Activated CD8-positive, alpha-beta T cell treated with anti-CD3 and anti-CD28 coated beads for 36 hours (primary cell): ENCODE data around the gene NKAPL. TPM values are rescaled to one million over a fixed set of nuclear protein-coding genes. Genes with fewer than 3 reads are reported as not detected.
A peak's percentile ranks its signal among the peaks of the same experiment; 100 is the strongest.

Source experiments
- ATAC-seq: fragments of 200-7000 bp; cut with Tn5 transposase; one replicate; pipeline ENCODE4 v1.10.0; 2021; ENCODE audit warnings: mild to moderate bottlenecking, moderate library complexity
- CTCF ChIA-PET: fragments of 350-600 bp; sonication (Branson Sonifier 250); formaldehyde crosslinking; loops from one replicate; lab custom pipeline; 2021; ENCODE audit warnings: antibody characterized with exemption; lab: Charles Lee
- POLR2A ChIA-PET: fragments of 350-600 bp; sonication (Branson Sonifier 250); formaldehyde crosslinking; loops from one replicate; lab custom pipeline; 2021; ENCODE audit warnings: antibody characterized with exemption; lab: Charles Lee
- DNase-seq: peaks from one replicate; pipeline ENCODE4 v3.0.0-alpha.2; 2020
- H3K27ac Mint-ChIP-seq: one replicate; pipeline ENCODE4 v1.8.0; 2021; ENCODE audit warnings: mild to moderate bottlenecking, mixed read lengths
- H3K27me3 Mint-ChIP-seq: one replicate; pipeline ENCODE4 v1.8.0; 2021; ENCODE audit warnings: mixed read lengths
- H3K36me3 Mint-ChIP-seq: one replicate; pipeline ENCODE4 v1.8.0; 2021; ENCODE audit warnings: low read depth, mixed read lengths
- H3K4me1 Mint-ChIP-seq: one replicate; pipeline ENCODE4 v1.8.0; 2021; ENCODE audit warnings: low read depth, mixed read lengths
- H3K4me3 Mint-ChIP-seq: one replicate; pipeline ENCODE4 v1.8.0; 2021; ENCODE audit warnings: mild to moderate bottlenecking, moderate library complexity, mixed read lengths
- H3K9me3 Mint-ChIP-seq: one replicate; pipeline ENCODE4 v1.8.0; 2021; ENCODE audit warnings: mixed read lengths
- CTCF ChIP-seq: fragments of 200-600 bp; IDR thresholded peaks from one replicate; pipeline ENCODE4 v1.8.0; 2022; ENCODE audit warnings: antibody characterized with exemption, mild to moderate bottlenecking
- intact Hi-C: fragments of 100-400 bp; cut with micrococcal nuclease; formaldehyde crosslinking; loops from one replicate; pipeline ENCODE4 v1.10.0; 2022
- total RNA-seq, 2 experiments: library from RNA; stranded (reverse); gene quantifications; one replicate each; pipeline ENCODE4 v1.2.3, GENCODE V29; 2021

NKAPL gene
- total RNA-seq, 2 experiments from 2014 or later = not detected

- H3K4me3 Mint-ChIP-seq = no peak overlapping the region
- DNase-seq (no peak), ATAC-seq (no peak)
- intact Hi-C loops = no loop called here
- ChIA-PET POLR2A (no interaction called here), CTCF (interaction anchor here (0.9 to 1.1 kb wide), 2 partner anchors 13 to 15 kb away, joined by 3 to 4 read pairs; no protein-coding TSS in a partner anchor)
- no peak for TF ChIP-seq CTCF
- H3K27ac Mint-ChIP-seq = no peak overlapping the region
- H3K27me3 Mint-ChIP-seq = peaks cover 67% of the 10 kb centered on the region
- H3K9me3 Mint-ChIP-seq = peaks cover 2% of the 10 kb centered on the region
- H3K4me1 Mint-ChIP-seq = peaks cover 15% of the 10 kb centered on the region
- no peaks in the 10 kb centered on the region for H3K36me3 Mint-ChIP-seq
These were observed 38.6 kb upstream of the NKAPL start for GRCh38 chr6:28220257-28221133.

- Mint-ChIP-seq H3K27me3 (peaks cover 43% of the 10 kb centered on the region), H3K4me3 (peak overlapping the region; percentile 84), H3K4me1 (peaks cover 13% of the 10 kb centered on the region), H3K9me3 (peaks cover 2% of the 10 kb centered on the region), H3K27ac (peak overlapping the region; percentile 70), H3K36me3 (no peaks in the 10 kb centered on the region)
- DNase-seq (no peak), ATAC-seq (no peak)
- intact Hi-C loops = no loop called here
- no peak for TF ChIP-seq CTCF
- CTCF ChIA-PET = no interaction called here
- POLR2A ChIA-PET = no interaction called here
These were observed 34.7 kb upstream of the NKAPL start for GRCh38 chr6:28224131-28225055.

DNA sequence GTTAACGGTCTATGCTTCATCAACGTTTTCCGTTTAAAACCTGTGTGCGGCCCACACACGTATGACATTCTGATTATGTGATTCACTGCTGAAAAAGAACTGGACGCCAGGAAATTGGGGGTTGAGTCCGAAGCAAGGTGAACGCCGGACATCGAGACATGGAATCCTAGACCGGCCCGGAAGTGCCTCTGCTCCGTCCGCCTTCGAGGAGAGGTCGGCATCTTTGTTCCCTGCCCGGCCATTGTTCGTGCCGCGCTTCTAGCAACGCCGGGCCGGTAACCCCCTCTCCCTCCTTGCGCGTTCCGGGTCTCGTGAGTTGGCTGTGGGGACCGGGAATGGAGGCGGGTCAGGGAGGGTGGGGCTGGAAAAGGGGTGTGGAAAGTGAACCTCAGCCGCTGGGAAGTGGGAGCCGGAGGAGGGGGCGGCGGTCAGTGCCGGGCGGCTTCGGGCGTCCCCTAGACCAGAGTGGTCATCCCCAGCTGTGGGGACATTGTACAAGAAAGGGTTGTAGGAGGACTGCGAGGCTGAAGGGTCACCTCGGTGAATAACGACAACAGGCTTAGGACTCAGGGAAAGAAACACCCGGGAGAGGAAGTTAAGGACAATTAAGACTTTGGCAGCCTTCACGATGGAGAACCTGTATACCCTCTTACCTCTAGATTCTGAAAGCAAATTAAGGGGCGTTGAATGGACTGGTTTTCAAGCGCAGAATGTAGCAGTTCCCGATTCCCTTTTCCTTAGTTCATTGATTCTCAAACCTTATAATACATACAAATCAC is 33.9 kb upstream of the NKAPL start, which contains the start of gene ZSCAN9:
Gene ZSCAN9, plus strand, starts transcription at position 220 of the 779 bp plus-strand sequence. CDS start 1,810 bp downstream, outside the sequence.
- ChIA-PET CTCF (interaction anchor here (1.6 kb wide), 1 partner anchor 131 kb away, joined by 6 read pairs; no protein-coding TSS in a partner anchor), POLR2A (no interaction called here)
- H3K36me3 Mint-ChIP-seq = no peaks in the 10 kb centered on the region
- peaks cover 13% of the 10 kb centered on the region for H3K4me1 Mint-ChIP-seq
- ATAC-seq (peak; percentile 83), DNase-seq (peak; percentile 64)
- H3K27me3 Mint-ChIP-seq = peaks cover 37% of the 10 kb centered on the region
- H3K27ac Mint-ChIP-seq = peak within 1 kb of the TSS; percentile 70
- H3K9me3 Mint-ChIP-seq = peaks cover 2% of the 10 kb centered on the region
- intact Hi-C loops = no loop called here
- peak within 1 kb of the TSS; percentile 84 for H3K4me3 Mint-ChIP-seq
- TF ChIP-seq CTCF = no peak

GRCh38 chr6:28226460-28226859 is 32.6 kb upstream of the NKAPL start:
- no peak for ATAC-seq
- POLR2A ChIA-PET = interaction anchor here (1.1 kb wide), 1 partner anchor 41 kb away, joined by 3 read pairs; the partner anchor contains the start of gene ZSCAN26
- H3K9me3 Mint-ChIP-seq = peaks cover 2% of the 10 kb centered on the region
- no peak overlapping the region for H3K4me3 Mint-ChIP-seq
- peaks cover 3% of the 10 kb centered on the region for H3K36me3 Mint-ChIP-seq
- DNase-seq = no peak
- intact Hi-C loops = no loop called here
- H3K27ac Mint-ChIP-seq = no peak overlapping the region
- no peak for TF ChIP-seq CTCF
- H3K27me3 Mint-ChIP-seq = peaks cover 27% of the 10 kb centered on the region
- peaks cover 13% of the 10 kb centered on the region for H3K4me1 Mint-ChIP-seq
- CTCF ChIA-PET = interaction anchor here (1.6 kb wide), 1 partner anchor 129 kb away, joined by 6 read pairs; no protein-coding TSS in a partner anchor
